ENCODE data around the gene PVALB.
A peak's percentile ranks its signal among the peaks of the same experiment; 100 is the strongest.

PVALB gene, protein sequence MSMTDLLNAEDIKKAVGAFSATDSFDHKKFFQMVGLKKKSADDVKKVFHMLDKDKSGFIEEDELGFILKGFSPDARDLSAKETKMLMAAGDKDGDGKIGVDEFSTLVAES

DNA sequence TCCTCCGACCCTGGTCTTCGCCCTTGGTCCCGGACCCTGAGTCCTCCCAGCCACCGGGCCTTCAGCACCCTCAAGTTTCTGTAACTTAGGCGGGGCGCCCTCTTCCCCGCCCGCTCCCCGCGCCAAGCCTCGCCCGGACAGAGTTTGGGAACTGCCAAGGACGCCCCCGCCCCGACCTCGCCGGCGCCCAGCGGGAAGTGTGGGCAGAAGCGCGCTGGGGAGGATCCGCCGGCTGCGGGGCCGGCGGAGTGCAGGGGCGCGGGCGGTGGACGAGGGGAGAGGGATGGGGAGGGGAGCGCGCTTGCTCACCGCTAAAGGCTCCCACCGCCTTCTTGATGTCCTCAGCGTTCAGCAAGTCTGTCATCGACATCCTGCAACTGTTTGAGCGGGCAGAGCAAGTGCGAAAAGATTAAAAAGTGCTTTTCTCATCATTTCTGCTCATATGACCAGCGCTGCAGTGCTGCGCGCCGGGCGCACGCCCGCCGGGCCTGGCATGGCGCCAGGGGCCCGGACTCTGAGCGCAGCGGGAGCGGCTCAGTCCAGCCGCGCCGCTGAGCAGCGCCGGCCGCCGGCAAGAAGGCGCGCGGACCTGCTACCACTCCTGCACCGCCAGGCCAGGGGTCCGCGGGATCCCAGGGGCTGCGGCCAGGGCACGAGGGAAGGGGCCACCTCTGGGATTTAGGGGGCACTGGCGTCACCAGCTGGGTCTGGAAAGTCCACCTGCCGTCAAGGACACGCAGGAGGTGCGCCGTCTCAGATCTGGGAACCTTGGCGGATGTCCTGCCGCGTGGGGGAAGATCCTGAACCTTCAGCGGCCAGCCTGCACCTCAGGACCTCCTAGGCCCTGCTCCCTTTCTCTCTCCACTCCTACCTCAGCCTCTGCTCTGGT, at the start of gene PVALB:
Gene PVALB, minus strand, starts transcription at position 400 of the 889 bp plus-strand sequence. Its CDS starts 30 bp downstream, at position 370.
- DNase-seq, result no peak

DNA sequence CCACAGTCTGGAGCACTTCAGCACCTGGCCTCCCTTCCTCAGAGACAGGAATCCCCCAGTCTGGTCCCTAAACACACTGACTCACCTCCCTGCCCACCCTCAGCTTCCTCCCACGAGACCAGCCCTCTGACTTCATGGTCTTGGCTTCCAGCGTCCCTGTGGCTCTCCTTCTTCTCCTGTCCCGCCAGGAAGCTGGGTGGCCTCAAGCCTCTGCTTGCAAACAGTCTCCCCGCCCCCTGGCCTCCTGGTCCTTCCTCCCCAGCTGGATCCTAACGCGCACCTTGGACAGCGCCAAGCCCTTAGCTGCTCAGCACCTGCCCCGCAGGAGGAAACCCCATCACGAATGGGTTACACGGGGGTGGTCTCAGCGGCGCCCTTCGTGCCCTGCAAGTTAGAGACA, 48.5 kb upstream of the PVALB start:
- no peak for DNase-seq

DNA sequence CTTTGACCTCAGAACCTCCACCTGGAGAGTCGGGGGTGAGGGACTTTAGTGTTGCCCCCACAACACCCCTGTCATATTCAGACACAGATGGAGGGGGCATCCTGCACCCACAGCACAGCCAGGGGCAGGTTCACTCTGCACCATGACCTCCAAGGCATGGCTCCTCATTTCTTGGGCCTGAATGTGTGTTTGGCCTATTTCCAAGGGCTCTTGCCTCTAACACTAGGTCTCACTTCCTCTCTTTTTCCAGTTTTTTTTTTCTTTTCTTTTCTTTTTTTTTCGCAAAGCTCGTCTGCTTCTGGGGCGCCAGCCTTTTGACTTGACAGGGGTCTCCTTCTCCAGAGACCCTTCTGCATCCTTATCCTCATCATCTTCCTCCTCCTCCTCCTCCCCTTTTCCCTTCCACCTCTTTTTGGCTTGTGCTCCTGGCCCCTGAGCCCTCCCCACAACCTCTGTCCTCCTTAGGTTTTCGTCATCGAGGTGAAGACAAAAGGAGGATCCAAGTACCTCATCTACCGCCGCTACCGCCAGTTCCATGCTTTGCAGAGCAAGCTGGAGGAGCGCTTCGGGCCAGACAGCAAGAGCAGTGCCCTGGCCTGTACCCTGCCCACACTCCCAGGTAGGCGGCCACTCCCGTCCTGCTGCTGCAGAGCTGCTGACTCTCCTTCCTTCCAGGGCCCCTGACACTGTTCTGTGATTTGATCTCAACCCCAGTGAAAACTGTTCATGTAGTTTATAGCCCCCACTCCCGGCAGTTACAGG, 47.8 kb upstream of the PVALB start:
- DNase-seq, result no peak

DNA sequence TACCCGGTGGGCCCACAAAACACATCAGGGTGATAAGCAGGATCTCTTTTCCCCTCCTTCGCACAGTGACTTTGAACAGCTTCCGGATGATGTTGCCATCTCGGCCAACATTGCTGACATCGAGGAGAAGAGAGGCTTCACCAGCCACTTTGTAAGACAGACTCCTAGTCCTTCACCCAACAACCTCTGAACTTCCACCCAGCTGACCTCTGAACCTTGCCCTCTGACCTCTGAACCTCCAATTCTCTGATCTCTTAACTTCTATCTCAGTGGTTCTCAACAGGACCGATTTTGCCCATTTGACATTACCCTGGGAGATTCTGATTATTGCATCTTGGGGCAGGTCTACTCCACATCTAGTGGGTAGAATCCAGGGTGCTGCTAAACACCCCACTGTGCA, 47.1 kb upstream of the PVALB start:
- no peak for DNase-seq

DNA sequence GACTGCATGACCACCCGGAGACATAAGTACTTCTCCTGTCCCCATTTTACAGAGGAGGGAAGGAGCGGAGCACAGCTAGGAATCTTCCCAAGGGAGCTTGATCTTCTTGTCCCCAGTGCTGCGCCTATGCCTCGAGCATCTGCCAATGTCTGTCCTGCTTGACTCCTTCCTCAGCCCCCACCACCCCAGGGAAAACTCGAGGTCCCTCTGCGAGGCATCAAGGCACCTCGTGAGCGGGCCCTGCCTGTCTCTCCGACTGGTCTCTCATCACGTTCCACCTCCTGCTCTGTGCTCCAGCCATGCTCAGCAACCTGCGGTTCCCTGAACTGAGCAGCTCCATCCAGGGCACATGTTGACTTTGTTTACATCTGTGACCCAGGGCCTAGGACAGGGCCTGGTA, 46.4 kb upstream of the PVALB start:
- DNase-seq, result no peak

DNA sequence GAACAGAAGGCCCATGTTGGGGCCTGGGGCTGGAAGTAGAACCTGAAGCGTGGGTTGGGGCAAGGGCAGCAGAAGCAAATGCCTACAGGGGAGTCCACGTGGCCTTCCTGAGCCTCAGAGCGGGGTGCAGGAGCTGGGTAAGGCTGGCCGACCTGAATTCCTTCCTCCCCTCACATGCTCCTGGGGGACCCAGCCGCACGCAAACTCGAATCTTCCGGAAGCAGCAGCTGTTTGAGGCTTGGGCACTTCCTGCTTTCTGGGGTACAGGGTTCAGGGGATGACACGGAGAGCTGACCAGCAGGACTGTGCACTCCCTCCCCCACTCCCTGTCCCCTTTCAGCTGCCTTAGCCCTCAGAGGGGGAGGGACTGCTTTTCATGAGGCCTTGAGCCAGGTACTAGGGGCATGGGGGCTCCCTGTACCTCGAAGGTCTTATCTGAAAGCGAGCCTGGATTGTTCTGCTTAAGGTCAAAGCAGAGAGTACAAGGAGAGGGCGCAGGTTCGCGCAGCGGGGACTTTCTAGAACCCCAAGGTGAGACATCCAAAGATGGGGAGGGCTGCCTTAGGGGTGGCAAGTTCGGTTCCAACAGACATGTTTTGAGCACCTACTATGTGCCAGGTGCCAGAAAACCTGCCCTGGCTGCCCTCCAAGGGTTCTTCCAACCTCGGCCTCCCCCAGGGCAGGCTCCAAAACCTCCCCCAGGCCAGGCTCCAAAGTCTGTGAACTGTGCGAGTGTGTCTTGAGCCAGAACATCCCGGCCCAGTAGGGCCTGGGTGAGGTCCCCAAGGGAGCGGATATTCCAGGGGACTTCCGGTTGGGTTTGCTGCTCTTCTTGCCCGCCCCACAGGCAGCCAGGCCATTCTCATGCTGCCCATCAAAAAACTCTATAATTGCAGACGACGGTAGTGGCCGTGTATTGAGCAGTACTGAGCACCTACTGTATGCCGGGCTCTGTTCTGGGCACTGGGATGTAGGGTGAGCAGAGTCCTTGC, 45.7 kb upstream of the PVALB start:
- DNase-seq, result peak; percentile 13 to 87

DNA sequence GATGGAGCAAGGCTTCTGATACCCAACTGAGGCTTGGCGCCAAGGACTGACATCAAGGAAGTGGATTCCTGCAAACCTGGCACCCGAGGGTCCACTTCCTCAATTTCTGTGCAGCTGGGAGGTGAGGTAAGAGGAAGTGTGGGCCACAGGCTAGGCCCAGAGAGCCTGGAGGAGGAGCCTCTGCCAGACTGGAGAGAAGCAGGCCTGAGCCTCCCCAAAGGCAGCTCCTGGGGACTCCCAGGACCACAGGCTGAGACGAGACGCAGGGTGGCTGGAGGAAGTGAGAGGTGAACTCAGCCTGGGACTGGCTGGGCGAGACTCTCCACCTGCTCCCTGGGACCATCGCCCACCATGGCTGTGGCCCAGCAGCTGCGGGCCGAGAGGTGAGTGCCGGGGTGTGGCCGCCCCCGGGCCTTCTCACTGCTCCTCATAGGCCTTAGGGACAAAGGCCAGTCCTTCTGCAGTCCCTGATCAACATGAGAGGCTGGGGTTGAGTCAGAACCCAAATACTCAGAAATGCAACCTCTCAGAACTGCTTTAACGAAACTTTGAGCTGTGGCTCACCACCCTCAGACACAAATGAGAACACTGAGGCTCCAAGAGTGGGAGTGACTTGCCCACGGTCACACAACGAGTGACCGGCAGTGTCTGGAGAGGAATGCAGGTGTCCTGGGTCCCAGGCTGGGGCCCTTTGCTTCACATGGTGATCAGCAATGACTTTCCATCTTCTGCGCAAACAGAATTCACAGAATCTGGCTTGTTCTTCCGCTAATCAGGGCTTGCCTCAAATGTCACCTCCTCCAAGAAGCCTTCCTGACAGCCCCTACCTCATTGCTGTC, 44.2 kb upstream of the PVALB start, which contains the start of gene NCF4:
Gene NCF4, plus strand, starts transcription at position 186 of the 839 bp plus-strand sequence. Its CDS starts 166 bp downstream, at position 352.
- peak; percentile 67 to 96 for DNase-seq

DNA sequence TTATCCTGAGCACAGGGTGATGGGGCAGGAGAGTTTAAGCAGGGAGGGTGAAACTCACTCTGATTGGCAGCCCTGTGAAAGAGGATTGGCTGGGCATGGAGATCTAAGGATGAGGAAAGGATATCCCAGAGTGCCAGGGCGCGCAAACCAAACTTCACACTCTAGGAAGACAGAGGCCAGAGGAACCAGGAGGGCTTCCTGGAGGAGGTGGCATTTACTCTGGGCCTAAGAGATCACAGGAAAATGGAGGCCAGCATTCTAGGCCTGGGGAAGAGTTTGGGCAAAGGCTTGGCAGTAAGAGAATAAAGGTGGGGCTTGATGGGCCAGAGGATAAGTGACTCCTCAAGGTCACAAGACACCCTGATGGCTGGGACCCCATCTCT, 43.6 kb upstream of the PVALB start:
- no peak for DNase-seq

DNA sequence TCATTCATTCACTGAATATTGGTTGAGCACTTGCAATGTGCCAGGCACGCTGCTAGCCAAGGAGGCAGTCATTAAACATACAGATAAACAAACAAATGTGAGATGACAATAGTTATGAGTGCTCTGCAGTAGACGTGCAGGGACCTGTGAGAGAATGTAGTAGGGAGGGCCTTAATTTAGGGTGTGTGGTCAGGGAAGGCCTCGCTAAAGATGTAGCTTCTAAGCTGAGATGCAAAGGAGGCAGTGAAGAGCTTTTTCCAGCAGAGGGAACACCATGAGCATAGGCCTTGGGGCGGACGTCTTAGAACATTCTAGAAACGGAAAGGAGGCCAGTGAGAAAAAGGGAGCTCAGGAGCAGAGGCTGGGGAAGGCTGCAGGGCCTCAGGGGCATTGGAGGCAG, 43.2 kb upstream of the PVALB start:
- DNase-seq, result no peak

DNA sequence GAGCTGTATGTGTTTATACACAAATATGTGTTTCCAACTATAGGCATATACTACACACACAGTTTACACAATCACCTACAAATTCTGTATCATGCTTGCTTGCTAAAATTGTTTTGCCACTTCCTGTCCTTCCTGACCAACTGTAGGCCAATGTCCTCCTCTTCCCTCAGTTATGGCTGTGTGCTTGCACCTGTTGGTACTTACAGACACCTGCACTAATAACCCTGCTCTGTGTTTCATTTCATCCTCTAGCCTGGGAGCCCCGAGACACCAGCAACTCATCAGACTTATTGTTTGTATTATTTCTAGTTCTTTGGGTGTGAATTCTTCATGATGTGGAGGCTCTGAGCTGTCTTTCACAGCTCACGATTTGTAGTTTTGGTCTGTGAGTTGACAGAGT, 42.1 kb upstream of the PVALB start:
- no peak for DNase-seq

DNA sequence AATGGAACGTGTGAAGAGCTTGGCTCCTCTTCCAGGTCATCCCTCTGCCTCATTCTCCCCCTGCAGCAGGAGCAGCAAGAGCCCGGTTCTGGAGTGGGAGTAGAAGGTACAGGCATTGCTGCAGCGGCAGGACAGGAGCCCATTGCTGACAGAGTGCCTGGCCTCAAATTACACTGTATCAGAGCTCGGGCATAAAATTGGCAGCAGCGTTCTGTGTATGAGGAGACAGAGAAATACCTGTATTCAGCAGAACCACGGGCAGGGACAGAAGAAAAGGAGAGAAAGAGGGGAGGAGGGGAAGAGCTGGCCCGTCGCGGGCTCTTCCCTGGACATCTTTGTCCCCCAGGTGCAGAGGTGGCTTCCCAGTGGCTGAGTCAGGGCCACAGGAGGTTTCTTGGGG, 41.3 kb upstream of the PVALB start:
- DNase-seq, result no peak

DNA sequence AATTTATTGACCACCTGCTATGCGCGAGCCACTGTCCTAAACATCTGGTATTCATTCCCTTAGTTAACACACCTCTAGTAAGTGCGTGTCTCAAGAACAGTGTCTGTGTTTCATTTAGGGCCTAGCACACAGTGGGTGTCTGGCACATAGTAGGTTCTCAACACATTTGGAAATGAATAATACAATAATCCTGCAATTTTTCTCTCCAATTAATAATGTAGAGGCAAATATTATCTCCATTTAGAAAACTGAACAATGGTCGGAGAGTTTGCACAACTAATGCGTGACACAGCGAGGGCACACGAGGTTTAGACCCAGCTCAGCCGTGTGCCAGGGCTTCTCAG, 39.9 kb upstream of the PVALB start:
- no peak for DNase-seq

DNA sequence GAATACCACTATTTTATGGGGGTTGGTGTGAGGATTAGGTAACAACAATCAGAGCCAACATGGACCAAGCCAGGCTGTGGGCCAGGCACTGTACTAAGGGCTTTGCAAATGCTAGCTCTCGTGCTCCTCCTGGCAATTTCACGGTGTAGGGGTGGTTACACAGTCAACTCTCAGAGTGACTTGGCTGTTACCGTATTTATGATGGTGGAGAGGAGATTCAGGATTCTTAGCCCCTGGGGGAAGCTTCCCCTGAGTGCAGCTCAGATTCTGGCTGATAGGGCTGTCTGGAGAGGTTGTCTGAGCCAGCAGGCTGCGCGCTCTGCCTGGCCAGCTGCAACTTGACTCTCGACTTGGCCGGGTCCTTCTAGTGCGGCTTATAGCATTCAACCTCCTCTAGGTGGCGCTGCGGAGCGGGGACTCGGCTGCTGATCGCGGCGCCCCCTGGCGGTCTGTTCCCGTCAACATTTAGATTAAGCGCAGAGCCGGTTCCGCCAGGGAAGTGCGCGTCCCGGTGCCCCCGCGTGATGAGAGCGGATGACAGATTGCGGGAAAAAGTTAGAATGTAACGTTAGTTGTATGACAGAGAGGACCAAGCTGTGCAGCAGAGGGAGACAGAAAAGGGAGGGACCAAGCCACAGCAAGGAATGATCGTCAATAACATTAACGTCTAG, 39.4 kb upstream of the PVALB start:
- DNase-seq, result peak; percentile 87

DNA sequence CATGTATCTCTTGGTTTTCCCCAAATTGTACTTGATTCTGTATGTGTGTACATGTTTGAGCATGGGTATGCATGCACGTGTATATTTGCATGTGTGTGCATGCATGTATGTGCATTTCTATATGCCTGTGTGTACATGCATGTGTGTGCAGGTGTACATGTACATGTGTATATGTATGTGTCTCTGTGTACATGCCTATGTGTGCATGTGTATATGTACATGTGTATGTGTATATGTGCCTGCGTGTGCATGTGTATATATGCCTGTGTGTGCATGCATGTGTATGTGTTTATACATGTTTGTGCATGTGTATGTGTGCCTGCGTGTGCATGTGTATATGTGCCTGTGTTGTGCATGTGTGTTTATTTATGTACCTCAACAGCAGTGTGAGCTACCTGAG, 38.6 kb upstream of the PVALB start:
- DNase-seq, result no peak

DNA sequence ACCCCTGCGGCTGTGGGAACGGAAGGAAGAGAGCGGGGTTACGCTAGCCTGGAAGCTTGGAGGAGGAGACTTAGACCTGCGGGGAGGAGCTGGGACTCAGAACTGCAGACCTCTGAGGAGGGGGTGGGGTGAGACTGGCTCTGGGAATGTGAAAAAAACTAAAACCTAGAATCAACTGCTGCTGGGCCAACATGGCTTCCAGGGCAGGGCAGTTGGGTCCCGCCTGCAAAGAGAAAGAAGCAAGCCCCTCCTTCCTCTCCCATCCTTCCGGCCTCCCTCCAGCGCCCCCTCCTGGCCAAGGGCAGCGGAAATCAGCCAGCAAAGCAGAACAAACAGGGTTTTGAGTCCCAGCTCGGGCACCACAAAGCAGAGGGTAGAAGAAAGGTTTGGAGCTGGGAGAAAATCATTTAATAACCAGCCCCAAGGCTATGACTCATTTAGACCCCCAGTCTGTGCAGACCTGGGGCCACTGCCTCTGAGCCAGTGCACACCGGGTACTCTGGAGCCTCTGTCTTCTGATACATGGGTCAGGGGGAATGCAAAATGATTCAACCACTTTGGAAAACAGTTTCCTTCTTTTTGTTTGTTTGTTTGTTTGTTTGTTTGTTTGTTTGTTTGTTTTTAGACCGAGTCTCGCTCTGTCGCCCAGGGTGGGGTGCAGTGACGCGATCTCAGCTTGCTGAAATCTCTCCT, 36.7 kb upstream of the PVALB start:
- DNase-seq, result peak; percentile 52 to 84

DNA sequence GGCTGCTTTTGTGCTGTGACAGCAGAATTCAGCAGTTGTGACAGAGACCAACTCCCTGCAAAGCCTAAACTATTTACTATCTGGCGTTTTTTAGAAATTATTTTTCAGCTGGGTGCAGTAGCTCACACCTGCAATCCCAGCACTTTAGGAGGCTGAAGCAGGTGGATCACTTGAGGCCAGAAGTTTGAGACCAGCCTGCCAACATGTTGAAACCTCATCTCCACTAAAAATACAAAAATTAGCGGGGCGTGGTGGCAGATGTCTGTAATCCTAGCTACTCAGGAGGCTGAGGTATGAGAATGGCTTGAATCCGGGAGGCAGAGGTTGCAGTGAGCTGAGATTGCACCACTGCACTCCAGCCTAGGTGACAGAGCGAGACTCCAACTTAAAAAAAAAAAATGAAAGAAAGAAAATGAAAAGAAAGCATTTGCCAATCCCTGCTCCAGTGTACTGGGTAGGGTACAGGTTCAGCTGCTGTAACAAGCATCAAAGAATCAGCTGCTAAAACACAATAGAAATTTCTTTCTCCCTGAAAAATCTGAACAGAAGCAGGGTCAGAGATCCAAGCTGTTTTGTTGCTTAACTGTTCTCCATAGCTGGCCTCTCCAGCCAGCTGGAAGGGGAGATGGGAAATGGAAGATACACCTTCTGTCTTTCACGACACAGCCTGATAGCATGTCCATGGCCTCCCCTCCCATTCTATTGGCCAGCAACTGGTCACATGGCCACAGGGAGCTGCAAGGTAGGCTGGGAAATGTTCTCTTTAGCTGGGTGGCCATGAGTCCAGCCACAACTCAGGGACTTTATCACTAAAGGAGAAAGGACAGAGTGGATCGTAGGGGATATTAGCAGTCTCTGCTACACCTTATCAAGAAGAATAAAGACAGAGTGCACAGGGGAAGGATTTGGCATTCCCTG, 35.5 kb upstream of the PVALB start:
- no peak for DNase-seq

DNA sequence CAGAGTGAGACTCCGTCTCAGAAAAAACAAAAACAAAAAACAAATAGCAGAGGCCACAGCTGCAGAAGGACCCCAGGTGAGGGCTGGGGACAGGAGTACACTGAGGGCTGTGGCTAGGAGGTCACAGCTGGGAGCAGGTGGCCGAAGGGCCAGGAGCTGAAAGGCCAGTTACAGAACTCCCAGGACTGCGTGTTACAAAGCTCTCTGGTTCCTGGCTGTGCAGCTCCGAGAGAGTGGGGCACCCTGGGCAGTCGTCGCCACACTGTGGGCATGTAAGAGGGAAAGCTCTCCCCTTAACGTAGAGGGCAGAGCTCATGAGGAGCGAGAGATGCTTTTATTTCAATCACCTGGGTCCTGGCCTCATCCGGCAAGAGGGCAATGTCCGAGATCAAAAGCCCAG, 33.8 kb upstream of the PVALB start:
- DNase-seq, result no peak

DNA sequence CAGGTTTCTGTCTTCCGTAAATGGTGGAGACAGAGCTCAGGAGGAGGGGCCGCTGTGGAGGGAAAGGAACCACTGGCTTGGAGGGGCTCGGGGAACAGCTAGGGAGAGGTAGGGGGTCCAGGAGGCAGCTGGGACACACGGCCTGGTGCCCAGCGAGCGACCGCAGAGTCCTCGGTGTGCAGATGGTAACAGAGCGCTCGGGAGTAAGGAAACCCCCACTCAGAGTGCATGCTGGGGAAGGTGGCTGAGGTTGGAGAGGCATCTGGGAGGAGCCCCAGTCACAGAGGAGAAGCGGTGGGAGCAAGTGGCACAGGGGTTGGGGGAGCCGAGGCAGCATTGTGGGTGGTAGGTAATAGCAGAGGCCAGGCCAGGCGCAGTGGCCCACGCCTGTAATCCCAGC, 33.2 kb upstream of the PVALB start:
- no peak for DNase-seq

DNA sequence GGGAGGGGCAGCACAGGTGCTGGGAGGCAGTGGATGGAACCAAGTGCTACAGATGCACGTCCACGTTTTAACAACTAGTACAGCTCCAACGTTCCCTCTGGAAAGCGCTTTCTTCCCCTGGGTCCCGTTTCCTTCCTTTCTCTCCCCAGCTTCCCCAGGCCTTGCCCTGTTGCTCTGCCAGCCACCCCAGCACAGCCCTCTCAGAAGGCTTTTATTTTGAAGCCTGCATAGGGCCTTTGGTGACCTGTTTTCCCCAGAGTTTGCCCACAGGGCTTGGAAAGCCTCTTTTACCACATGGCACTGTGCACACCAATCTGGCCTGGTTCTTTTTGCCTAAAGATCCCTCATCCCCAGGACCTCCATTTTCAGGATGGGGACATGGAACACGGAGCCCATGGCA, 30.1 kb upstream of the PVALB start:
- DNase-seq, result no peak
